ENCODE results near the gene RNASE9.
"Not testable (repeated sequence)": the region's sequence is repeated elsewhere in the genome, so short reads cannot be mapped to it uniquely, and the experiment has no call there.

The RNASE9 gene

GRCh38 chr14:20515846-20516245, 45.0 kb downstream of the RNASE9 start:
- H3K9me3 ChIP-seq (ENCODE audit: insufficient read depth, low read length) = no peaks in the 10 kb centered on the region
- H3K27me3 ChIP-seq (ENCODE audit: low read depth, low read length) = peaks cover 23% of the 10 kb centered on the region
- no peak overlapping the region for H3K4me2 ChIP-seq (ENCODE audit: low read length)
- no peak overlapping the region for H3K4me3 ChIP-seq (ENCODE audit: low read length)
- H3K9ac ChIP-seq (ENCODE audit: low read length) = no peak overlapping the region
- no peak overlapping the region for H3K27ac ChIP-seq (ENCODE audit: low read length)
- no peaks in the 10 kb centered on the region for H3K79me2 ChIP-seq (ENCODE audit: low read length)
- no peak overlapping the region for H2AFZ ChIP-seq (ENCODE audit: low read depth, low read length)
- TF ChIP-seq EZH2phosphoT487 (IDR thresholded peaks at IDR 0.05; ENCODE audit: low read depth) = no peak
- TF ChIP-seq CTCF (IDR thresholded peaks at IDR 0.05; ENCODE audit: low read depth, low read length) = no peak
- H3K4me1 ChIP-seq (ENCODE audit: low read length) = peaks cover 7% of the 10 kb centered on the region; the same call in 1 of the 2 replicates
- no peaks in the 10 kb centered on the region for H4K20me1 ChIP-seq (ENCODE audit: insufficient read depth, low read length)
- H3K36me3 ChIP-seq (replicated peaks; ENCODE audit: low read depth, low read length) = no peaks in the 10 kb centered on the region

GRCh38 chr14:20512177-20512905, 48.5 kb downstream of the RNASE9 start:
- Histone ChIP-seq H3K27me3 (ENCODE audit: low read depth, low read length) (peaks cover 29% of the 10 kb centered on the region), H2AFZ (ENCODE audit: low read depth, low read length) (no peak overlapping the region), H3K4me3 (ENCODE audit: low read length) (no peak overlapping the region), H3K9ac (ENCODE audit: low read length) (no peak overlapping the region), H3K9me3 (ENCODE audit: insufficient read depth, low read length) (no peaks in the 10 kb centered on the region), H3K4me2 (ENCODE audit: low read length) (no peak overlapping the region; the same call in 1 of the 2 replicates), H4K20me1 (ENCODE audit: insufficient read depth, low read length) (no peaks in the 10 kb centered on the region), H3K27ac (ENCODE audit: low read length) (no peak overlapping the region), H3K4me1 (ENCODE audit: low read length) (peaks cover 21% of the 10 kb centered on the region), H3K36me3 (replicated peaks; ENCODE audit: low read depth, low read length) (no peaks in the 10 kb centered on the region), H3K79me2 (ENCODE audit: low read length) (no peaks in the 10 kb centered on the region)
- TF ChIP-seq CTCF (IDR thresholded peaks at IDR 0.05; ENCODE audit: low read depth, low read length) (no peak), EZH2phosphoT487 (IDR thresholded peaks at IDR 0.05; ENCODE audit: low read depth) (no peak)

GRCh38 chr14:20508367-20508766, 52.5 kb downstream of the RNASE9 start:
- no peaks in the 10 kb centered on the region for H3K36me3 ChIP-seq (replicated peaks; ENCODE audit: low read depth, low read length)
- H3K4me3 ChIP-seq (ENCODE audit: low read length) = no peak overlapping the region
- H3K27ac ChIP-seq (ENCODE audit: low read length) = no peak overlapping the region
- no peaks in the 10 kb centered on the region for H4K20me1 ChIP-seq (ENCODE audit: insufficient read depth, low read length)
- TF ChIP-seq EZH2phosphoT487 (IDR thresholded peaks at IDR 0.05; ENCODE audit: low read depth) = no peak
- TF ChIP-seq CTCF (IDR thresholded peaks at IDR 0.05; ENCODE audit: low read depth, low read length) = no peak
- H3K4me1 ChIP-seq (ENCODE audit: low read length) = peaks cover 29% of the 10 kb centered on the region
- H3K9ac ChIP-seq (ENCODE audit: low read length) = no peak overlapping the region
- H3K27me3 ChIP-seq (ENCODE audit: low read depth, low read length) = peaks cover 29% of the 10 kb centered on the region
- H3K9me3 ChIP-seq (ENCODE audit: insufficient read depth, low read length) = no peaks in the 10 kb centered on the region
- no peaks in the 10 kb centered on the region for H3K79me2 ChIP-seq (ENCODE audit: low read length)
- H2AFZ ChIP-seq (ENCODE audit: low read depth, low read length) = no peak overlapping the region; the same call in 1 of the 2 replicates
- peak overlapping the region; percentile 34; the same call in 1 of the 2 replicates for H3K4me2 ChIP-seq (ENCODE audit: low read length)

- not testable (repeated sequence) for H3K4me3 ChIP-seq (ENCODE audit: low read length); H3K27ac ChIP-seq (ENCODE audit: low read length); H3K79me2 ChIP-seq (ENCODE audit: low read length); H3K9ac ChIP-seq (ENCODE audit: low read length); H2AFZ ChIP-seq (ENCODE audit: low read depth, low read length); H3K4me2 ChIP-seq (ENCODE audit: low read length); H3K36me3 ChIP-seq (replicated peaks; ENCODE audit: low read depth, low read length); H4K20me1 ChIP-seq (ENCODE audit: insufficient read depth, low read length); H3K9me3 ChIP-seq (ENCODE audit: insufficient read depth, low read length)
- peaks cover 29% of the 10 kb centered on the region for H3K4me1 ChIP-seq (ENCODE audit: low read length)
- peaks cover 26% of the 10 kb centered on the region for H3K27me3 ChIP-seq (ENCODE audit: low read depth, low read length)
These were observed 53.3 kb downstream of the RNASE9 start for GRCh38 chr14:20507537-20507936.

- H3K4me2 ChIP-seq (ENCODE audit: low read length); H3K4me3 ChIP-seq (ENCODE audit: low read length); H3K9me3 ChIP-seq (ENCODE audit: insufficient read depth, low read length); H3K36me3 ChIP-seq (replicated peaks; ENCODE audit: low read depth, low read length); H2AFZ ChIP-seq (ENCODE audit: low read depth, low read length); H4K20me1 ChIP-seq (ENCODE audit: insufficient read depth, low read length); H3K79me2 ChIP-seq (ENCODE audit: low read length); H3K9ac ChIP-seq (ENCODE audit: low read length); H3K27ac ChIP-seq (ENCODE audit: low read length): not testable (repeated sequence)
- Histone ChIP-seq H3K4me1 (ENCODE audit: low read length) (peaks cover 22% of the 10 kb centered on the region), H3K27me3 (ENCODE audit: low read depth, low read length) (peaks cover 18% of the 10 kb centered on the region)
These were observed 54.1 kb downstream of the RNASE9 start for GRCh38 chr14:20506752-20507151.

GRCh38 chr14:20506276-20506675, 54.6 kb downstream of the RNASE9 start:
- not testable (repeated sequence) for H3K9me3 ChIP-seq (ENCODE audit: insufficient read depth, low read length)

More at GRCh38 chr14:20506276-20506675, 54.6 kb downstream of the RNASE9 start:
- H3K27ac ChIP-seq (ENCODE audit: low read length); H4K20me1 ChIP-seq (ENCODE audit: insufficient read depth, low read length); H3K4me2 ChIP-seq (ENCODE audit: low read length); H3K4me3 ChIP-seq (ENCODE audit: low read length); H3K9ac ChIP-seq (ENCODE audit: low read length); H3K79me2 ChIP-seq (ENCODE audit: low read length); H2AFZ ChIP-seq (ENCODE audit: low read depth, low read length); H3K36me3 ChIP-seq (replicated peaks; ENCODE audit: low read depth, low read length): not testable (repeated sequence)
- Histone ChIP-seq H3K4me1 (ENCODE audit: low read length) (peaks cover 22% of the 10 kb centered on the region), H3K27me3 (ENCODE audit: low read depth, low read length) (peaks cover 14% of the 10 kb centered on the region)
